Measurements from ENCODE around the gene ANAPC7.

DNA sequence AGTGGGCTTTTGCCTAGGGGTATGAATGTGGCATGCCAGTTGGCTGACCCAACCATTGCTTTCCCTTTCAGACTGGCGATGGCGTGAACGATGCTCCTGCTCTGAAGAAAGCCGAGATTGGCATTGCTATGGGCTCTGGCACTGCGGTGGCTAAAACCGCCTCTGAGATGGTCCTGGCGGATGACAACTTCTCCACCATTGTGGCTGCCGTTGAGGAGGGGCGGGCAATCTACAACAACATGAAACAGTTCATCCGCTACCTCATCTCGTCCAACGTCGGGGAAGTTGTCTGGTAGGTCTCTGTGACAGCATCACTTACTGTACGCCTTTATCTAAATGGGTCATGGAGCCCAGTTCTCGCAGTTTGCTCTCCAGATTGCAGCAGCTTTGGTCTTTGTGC lies 61.4 kb downstream of the ANAPC7 start:
- TF ChIP-seq, protein P1, sequence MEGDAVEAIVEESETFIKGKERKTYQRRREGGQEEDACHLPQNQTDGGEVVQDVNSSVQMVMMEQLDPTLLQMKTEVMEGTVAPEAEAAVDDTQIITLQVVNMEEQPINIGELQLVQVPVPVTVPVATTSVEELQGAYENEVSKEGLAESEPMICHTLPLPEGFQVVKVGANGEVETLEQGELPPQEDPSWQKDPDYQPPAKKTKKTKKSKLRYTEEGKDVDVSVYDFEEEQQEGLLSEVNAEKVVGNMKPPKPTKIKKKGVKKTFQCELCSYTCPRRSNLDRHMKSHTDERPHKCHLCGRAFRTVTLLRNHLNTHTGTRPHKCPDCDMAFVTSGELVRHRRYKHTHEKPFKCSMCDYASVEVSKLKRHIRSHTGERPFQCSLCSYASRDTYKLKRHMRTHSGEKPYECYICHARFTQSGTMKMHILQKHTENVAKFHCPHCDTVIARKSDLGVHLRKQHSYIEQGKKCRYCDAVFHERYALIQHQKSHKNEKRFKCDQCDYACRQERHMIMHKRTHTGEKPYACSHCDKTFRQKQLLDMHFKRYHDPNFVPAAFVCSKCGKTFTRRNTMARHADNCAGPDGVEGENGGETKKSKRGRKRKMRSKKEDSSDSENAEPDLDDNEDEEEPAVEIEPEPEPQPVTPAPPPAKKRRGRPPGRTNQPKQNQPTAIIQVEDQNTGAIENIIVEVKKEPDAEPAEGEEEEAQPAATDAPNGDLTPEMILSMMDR (conservative IDR thresholded peaks at IDR 0.05; ENCODE audit: low read depth, low read length) = no peak
- no peak for TF ChIP-seq EZH2 (IDR thresholded peaks at IDR 0.05; ENCODE audit: borderline replicate concordance, low read depth, low read length, poor library complexity, severe bottlenecking)
